ENCODE measurements around the gene RPS6KC1. TPM values are rescaled to one million over a fixed set of nuclear protein-coding genes. Genes with fewer than 3 reads are reported as not detected.
"Not testable (repeated sequence)": the region's sequence is repeated elsewhere in the genome, so short reads cannot be mapped to it uniquely, and the experiment has no call there.

Gene RPS6KC1
- total RNA-seq, 1 donor from 2014 or later: 16.7 TPM

DNA sequence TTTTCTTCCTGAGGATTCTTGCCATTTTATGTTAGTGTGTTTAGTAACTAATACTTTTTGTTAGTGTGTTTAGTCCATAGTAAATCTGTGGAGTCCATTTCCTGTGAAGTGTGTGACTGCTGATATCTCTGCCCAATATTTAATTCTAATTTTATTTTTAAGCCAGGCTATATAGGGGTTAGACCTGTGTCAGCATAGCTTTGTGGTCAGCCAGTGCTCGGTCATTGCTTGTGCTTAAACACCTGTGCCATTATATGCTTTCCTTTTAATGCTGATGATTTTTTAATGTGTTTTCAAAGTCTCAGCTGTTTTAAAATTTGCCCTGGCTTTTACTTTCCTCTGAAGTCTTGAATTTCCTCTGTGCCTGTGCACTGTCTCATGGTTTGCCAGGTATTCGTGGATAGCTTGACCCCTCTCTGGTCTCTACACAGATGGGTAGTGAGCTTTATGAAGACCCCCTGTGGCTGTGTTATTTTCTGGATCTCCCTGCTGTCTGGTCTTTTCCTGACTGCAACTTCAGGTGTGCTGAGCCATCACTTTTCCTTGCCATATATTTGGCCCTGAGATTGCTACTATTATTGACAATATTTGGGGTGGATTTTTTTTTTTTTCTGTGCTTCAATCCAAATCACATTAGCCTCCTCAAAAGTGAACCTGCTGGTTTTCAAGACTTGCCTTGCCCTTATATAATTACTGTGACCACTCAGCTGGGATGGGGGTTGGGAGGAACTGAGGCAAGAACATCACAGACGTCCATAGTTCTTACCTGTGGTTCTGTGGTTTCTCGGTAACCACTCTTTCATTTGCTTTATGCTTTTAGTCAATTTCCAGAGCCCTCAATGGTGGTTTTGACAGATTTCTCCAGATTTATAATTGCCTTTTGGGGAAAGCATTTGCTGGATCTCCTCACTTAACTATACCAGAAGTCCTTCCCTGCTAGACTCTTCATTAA, 59.6 kb downstream of the RPS6KC1 start:
- Mint-ChIP-seq H3K4me1 (no peaks in the 10 kb centered on the region), H3K36me3 (ENCODE audit: low read depth) (peaks cover 18% of the 10 kb centered on the region), H3K27me3 (ENCODE audit: low read depth) (no peaks in the 10 kb centered on the region), H3K4me3 (no peak overlapping the region), H3K9me3 (peaks cover 2% of the 10 kb centered on the region), H3K27ac (ENCODE audit: unreplicated experiment) (no peak overlapping the region)
- TF ChIP-seq, protein P1, sequence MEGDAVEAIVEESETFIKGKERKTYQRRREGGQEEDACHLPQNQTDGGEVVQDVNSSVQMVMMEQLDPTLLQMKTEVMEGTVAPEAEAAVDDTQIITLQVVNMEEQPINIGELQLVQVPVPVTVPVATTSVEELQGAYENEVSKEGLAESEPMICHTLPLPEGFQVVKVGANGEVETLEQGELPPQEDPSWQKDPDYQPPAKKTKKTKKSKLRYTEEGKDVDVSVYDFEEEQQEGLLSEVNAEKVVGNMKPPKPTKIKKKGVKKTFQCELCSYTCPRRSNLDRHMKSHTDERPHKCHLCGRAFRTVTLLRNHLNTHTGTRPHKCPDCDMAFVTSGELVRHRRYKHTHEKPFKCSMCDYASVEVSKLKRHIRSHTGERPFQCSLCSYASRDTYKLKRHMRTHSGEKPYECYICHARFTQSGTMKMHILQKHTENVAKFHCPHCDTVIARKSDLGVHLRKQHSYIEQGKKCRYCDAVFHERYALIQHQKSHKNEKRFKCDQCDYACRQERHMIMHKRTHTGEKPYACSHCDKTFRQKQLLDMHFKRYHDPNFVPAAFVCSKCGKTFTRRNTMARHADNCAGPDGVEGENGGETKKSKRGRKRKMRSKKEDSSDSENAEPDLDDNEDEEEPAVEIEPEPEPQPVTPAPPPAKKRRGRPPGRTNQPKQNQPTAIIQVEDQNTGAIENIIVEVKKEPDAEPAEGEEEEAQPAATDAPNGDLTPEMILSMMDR (conservative IDR thresholded peaks at IDR 0.05): no peak
- DNase-seq (ENCODE audit: low read depth, low spot score): no peak

DNA sequence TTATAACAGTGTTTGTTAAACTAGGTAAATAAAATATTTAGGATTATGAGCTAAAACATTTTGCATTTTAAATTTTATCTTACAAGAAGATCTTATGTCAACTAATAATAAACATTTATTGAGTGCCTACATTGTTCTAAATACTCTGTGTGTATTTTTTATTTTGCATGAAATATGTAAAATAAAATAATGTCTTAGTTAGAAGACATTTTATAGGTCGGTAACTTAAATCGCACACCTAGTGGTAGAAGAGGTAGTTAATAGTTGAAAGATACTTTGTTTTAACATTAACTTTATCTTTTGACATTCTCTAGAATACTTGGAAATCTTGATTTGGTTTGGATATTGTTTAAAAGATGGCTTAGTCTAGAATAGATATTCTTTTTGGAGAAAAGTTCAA, 60.5 kb downstream of the RPS6KC1 start:
- H3K4me1 Mint-ChIP-seq: no peaks in the 10 kb centered on the region
- H3K27ac Mint-ChIP-seq (ENCODE audit: unreplicated experiment): no peak overlapping the region
- DNase-seq (ENCODE audit: low read depth, low spot score): no peak

DNA sequence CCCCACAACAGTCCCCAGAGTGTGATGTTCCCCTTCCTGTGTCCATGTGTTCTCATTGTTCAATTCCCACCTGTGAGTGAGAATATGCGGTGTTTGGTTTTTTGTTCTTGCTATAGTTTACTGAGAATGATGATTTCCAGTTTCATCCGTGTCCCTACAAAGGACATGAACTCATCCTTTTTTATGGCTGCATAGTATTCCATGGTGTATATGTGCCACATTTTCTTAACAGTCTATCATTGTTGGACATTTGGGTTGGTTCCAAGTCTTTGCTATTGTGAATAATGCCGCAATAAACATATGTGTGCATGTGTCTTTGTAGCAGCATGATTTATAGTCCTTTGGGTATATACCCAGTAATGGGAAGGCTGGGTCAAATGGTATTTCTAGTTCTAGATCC, 61.7 kb downstream of the RPS6KC1 start:
- H3K27me3 Mint-ChIP-seq (ENCODE audit: low read depth); H3K9me3 Mint-ChIP-seq; H3K27ac Mint-ChIP-seq (ENCODE audit: unreplicated experiment); H3K4me1 Mint-ChIP-seq; H3K4me3 Mint-ChIP-seq; DNase-seq (ENCODE audit: low read depth, low spot score): not testable (repeated sequence)
- peaks cover 13% of the 10 kb centered on the region for H3K36me3 Mint-ChIP-seq (ENCODE audit: low read depth)

More for the DNA sequence above, 60.5 kb downstream of the RPS6KC1 start:
- Mint-ChIP-seq H3K36me3 (ENCODE audit: low read depth) (peaks cover 18% of the 10 kb centered on the region), H3K27me3 (ENCODE audit: low read depth) (no peaks in the 10 kb centered on the region), H3K4me3 (no peak overlapping the region), H3K9me3 (peaks cover 2% of the 10 kb centered on the region)
- TF ChIP-seq, protein P1 (conservative IDR thresholded peaks at IDR 0.05): no peak

DNA sequence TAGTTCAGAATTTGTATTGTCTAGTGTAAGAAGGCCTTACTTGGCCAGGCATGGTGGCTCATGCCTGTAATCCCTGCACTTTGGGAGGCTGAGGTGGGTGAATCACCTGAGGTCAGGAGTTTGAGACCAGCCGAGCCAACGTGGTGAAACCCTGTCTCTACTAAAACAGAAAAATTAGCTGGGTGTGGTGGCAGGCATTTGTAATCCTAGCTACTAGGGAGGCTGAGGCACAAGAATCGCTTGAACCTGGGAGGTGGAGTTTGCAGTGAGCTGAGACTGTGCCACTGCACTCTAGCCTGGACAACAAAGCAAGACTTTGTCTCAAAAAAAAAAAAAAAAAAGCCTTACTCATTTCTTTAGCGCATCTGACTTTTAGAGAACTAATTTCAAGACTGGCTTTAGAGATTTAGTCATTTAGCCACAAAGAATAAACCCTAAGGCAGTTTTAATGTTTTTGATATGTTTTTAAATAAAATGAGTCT, 66.7 kb downstream of the RPS6KC1 start:
- not testable (repeated sequence) for H3K36me3 Mint-ChIP-seq (ENCODE audit: low read depth); H3K4me3 Mint-ChIP-seq; H3K4me1 Mint-ChIP-seq; H3K27ac Mint-ChIP-seq (ENCODE audit: unreplicated experiment); H3K27me3 Mint-ChIP-seq (ENCODE audit: low read depth); DNase-seq (ENCODE audit: low read depth, low spot score); H3K9me3 Mint-ChIP-seq

DNA sequence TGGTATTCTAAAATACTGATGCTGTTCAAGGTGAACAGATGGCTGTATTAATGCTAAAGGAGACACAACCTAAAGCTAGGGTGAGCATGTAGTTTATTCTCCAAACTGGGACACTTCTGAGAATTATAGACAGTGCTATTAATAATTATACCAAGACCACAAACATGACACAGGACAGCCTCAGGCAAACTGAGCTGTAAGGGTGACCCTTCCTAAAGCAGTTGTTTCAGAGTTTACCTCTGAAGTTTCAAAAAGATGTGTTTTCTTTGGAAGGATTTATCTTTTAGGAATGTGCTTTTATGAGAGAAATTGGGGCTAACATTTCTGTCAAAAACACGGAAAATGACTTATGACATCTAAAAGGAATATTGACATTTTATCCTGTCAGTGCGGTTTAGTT, 68.8 kb downstream of the RPS6KC1 start:
- Mint-ChIP-seq H3K27me3 (ENCODE audit: low read depth) (no peaks in the 10 kb centered on the region), H3K4me3 (no peak overlapping the region), H3K9me3 (no peaks in the 10 kb centered on the region), H3K36me3 (ENCODE audit: low read depth) (peaks cover 6% of the 10 kb centered on the region), H3K27ac (ENCODE audit: unreplicated experiment) (no peak overlapping the region), H3K4me1 (peaks cover 4% of the 10 kb centered on the region)
- TF ChIP-seq, protein P1 (conservative IDR thresholded peaks at IDR 0.05): no peak
- DNase-seq (ENCODE audit: low read depth, low spot score): no peak

DNA sequence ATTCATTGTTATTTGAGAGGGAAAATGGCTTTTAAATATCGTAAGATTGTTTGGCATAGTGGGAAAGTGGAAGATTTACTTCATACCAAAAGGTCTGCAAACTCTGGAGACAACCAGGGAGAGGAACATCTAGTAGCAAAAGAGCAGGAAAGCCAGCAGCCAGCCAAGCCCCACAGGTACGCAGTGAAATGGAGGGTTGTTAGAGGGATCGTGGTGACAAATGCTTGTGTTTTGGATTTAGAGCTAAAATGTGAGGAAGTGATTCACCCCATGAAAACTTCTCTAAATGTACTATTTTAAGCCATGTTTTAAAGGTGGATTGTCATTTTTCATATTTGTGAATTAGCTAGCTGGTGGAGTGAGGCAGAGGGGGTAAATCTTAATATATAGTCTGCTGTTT, 69.3 kb downstream of the RPS6KC1 start:
- Mint-ChIP-seq H3K4me1 (peaks cover 4% of the 10 kb centered on the region), H3K27ac (ENCODE audit: unreplicated experiment) (peak overlapping the region; percentile 3), H3K4me3 (no peak overlapping the region), H3K9me3 (no peaks in the 10 kb centered on the region), H3K27me3 (ENCODE audit: low read depth) (no peaks in the 10 kb centered on the region), H3K36me3 (ENCODE audit: low read depth) (peaks cover 4% of the 10 kb centered on the region)
- TF ChIP-seq, protein P1 (conservative IDR thresholded peaks at IDR 0.05): no peak
- no peak for DNase-seq (ENCODE audit: low read depth, low spot score)

Measured in neural crest cell (in vitro differentiated cells).